Astrocyte (in vitro differentiated cells and primary cell): ENCODE measurements around the gene POLR3GL.

ENCODE experiments used
- CTCF ChIP-seq: IDR thresholded peaks from 2 replicates; pipeline ENCODE4 v1.5.1; 2011; ENCODE audit warnings: low read depth, mild to moderate bottlenecking, inconsistent platforms, low read length, moderate library complexity; ENCODE audit not compliant: insufficient read depth
- EZH2 ChIP-seq: IDR thresholded peaks from 2 replicates; pipeline ENCODE4 v1.6.1; 2012; ENCODE audit warnings: mild to moderate bottlenecking, low read length, inconsistent platforms; ENCODE audit not compliant: insufficient read depth

- TF ChIP-seq CTCF (no peak), EZH2 (no peak)
These were observed 2.9 kb upstream of the POLR3GL start for GRCh38 chr1:145961425-145962156.
